ENCODE results near the gene CAMK1G.

DNA sequence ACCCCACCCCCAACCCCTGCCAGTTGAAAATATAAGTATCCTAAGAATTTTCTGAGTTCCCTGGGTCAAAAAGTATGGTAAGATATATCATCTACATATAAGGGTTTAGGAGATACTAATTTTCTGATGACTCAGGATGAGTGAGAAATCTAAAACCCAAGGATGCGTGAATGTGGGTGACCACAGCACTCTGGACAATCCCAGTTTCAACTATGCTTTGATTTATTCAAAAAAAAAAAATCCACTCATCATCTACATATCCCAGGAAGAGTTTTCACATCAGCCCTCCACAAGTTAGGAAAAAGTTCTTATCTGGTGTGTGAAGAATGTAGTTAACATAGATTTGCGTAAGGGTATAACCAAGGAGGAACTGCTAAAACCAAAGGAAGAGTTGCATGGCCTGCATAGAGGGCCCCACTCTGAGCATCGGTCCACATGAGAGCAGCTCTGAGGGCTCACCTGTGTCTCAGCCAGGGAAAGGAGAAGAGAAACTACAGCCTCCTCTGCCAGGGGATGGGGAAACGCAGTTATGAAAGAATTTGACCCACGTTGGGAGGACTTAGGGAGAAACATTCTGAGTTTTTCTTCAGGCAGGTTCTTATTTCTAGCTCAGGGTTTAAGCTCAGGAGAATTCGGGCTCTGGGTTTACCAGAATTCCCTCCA is 50.0 kb downstream of the CAMK1G start:
- no peak for TF ChIP-seq SP1 (IDR thresholded peaks at IDR 0.05; ENCODE audit: low read depth)
- TF ChIP-seq, protein P1, sequence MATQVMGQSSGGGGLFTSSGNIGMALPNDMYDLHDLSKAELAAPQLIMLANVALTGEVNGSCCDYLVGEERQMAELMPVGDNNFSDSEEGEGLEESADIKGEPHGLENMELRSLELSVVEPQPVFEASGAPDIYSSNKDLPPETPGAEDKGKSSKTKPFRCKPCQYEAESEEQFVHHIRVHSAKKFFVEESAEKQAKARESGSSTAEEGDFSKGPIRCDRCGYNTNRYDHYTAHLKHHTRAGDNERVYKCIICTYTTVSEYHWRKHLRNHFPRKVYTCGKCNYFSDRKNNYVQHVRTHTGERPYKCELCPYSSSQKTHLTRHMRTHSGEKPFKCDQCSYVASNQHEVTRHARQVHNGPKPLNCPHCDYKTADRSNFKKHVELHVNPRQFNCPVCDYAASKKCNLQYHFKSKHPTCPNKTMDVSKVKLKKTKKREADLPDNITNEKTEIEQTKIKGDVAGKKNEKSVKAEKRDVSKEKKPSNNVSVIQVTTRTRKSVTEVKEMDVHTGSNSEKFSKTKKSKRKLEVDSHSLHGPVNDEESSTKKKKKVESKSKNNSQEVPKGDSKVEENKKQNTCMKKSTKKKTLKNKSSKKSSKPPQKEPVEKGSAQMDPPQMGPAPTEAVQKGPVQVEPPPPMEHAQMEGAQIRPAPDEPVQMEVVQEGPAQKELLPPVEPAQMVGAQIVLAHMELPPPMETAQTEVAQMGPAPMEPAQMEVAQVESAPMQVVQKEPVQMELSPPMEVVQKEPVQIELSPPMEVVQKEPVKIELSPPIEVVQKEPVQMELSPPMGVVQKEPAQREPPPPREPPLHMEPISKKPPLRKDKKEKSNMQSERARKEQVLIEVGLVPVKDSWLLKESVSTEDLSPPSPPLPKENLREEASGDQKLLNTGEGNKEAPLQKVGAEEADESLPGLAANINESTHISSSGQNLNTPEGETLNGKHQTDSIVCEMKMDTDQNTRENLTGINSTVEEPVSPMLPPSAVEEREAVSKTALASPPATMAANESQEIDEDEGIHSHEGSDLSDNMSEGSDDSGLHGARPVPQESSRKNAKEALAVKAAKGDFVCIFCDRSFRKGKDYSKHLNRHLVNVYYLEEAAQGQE (IDR thresholded peaks at IDR 0.05; ENCODE audit: low read depth) = no peak
- TF ChIP-seq CTCF (IDR thresholded peaks at IDR 0.05 in 2 of 3, conservative IDR thresholded peaks at IDR 0.05 in 1 of 3; ENCODE audit: borderline replicate concordance in 1 of 3, insufficient read depth in 1 of 3, low read depth in 2 of 3, low read length in 2 of 3) = no peak
